SU-DHL-6 (cell line): ENCODE measurements around the gene SRRM3.

Source experiments
- H2AFZ ChIP-seq: fragments of 200-600 bp; sonication (generic); 2 replicates; pipeline ENCODE4 v1.6.1; 2014; ENCODE audit warnings: low read depth, mild to moderate bottlenecking, moderate library complexity, mixed read lengths, antibody characterized with exemption, low read length; ENCODE audit not compliant: severe bottlenecking
- H3F3A ChIP-seq: fragments of 200-600 bp; shearing (Covaris generic); 2 replicates; pipeline ENCODE4 v1.6.0; 2016; ENCODE audit warnings: antibody characterized with exemption, mild to moderate bottlenecking; ENCODE audit not compliant: insufficient read depth
- H3K27ac ChIP-seq: fragments of 200-600 bp; sonication (generic); 2 replicates; pipeline ENCODE4 v1.5.1; 2016; ENCODE audit warnings: low read depth, mild to moderate bottlenecking, low read length, moderate library complexity, mixed read lengths
- H3K27me3 ChIP-seq: fragments of 200-600 bp; sonication (generic), shearing (Covaris generic); 2 replicates; pipeline ENCODE4 v1.6.0; 2014; ENCODE audit warnings: mild to moderate bottlenecking, low read length
- H3K36me3 ChIP-seq: fragments of 200-600 bp; sonication (generic); 2 replicates; pipeline ENCODE4 v1.6.1; 2014; ENCODE audit warnings: mild to moderate bottlenecking, low read length, mixed read lengths
- H3K4me2 ChIP-seq: fragments of 300-600, 200-600 bp; shearing (Covaris generic), sonication (generic); 2 replicates; pipeline ENCODE4 v1.6.0; 2014; ENCODE audit warnings: low read length, low read depth, mild to moderate bottlenecking; ENCODE audit not compliant: poor library complexity, severe bottlenecking
- H3K4me3 ChIP-seq: fragments of 200-600 bp; sonication (generic); 2 replicates; pipeline ENCODE4 v1.5.1; 2014; ENCODE audit warnings: antibody characterized with exemption, low read length, mild to moderate bottlenecking, mixed read lengths; ENCODE audit not compliant: insufficient read depth, poor library complexity, severe bottlenecking
- H3K79me2 ChIP-seq: fragments of 200-600 bp; sonication (generic); 2 replicates; pipeline ENCODE4 v1.6.1; 2014; ENCODE audit warnings: mild to moderate bottlenecking, low read length, moderate library complexity; ENCODE audit not compliant: insufficient read depth
- H3K9ac ChIP-seq: fragments of 200-600 bp; sonication (generic); 2 replicates; pipeline ENCODE4 v1.7.0; 2014; ENCODE audit warnings: mild to moderate bottlenecking, low read length
- H3K9me2 ChIP-seq: fragments of 200-600 bp; sonication (generic); replicated peaks from 2 replicates; pipeline ENCODE4 v1.6.1; 2014; ENCODE audit warnings: low read length; ENCODE audit not compliant: insufficient read depth
- H3K9me3 ChIP-seq: fragments of 200-600 bp; sonication (generic); 2 replicates; pipeline ENCODE4 v1.6.1; 2014; ENCODE audit warnings: low read length, mixed read lengths; ENCODE audit not compliant: insufficient read depth
- H4K20me1 ChIP-seq: fragments of 200-600 bp; sonication (generic); 2 replicates; pipeline ENCODE4 v1.6.1; 2014; ENCODE audit warnings: low read depth, mild to moderate bottlenecking, antibody characterized with exemption, low read length, moderate library complexity, mixed read lengths
- EZH2phosphoT487 ChIP-seq: fragments of 200-600 bp; sonication (generic), shearing (Covaris generic); conservative IDR thresholded peaks from 2 replicates; pipeline ENCODE4 v1.6.1; 2018; ENCODE audit warnings: mild to moderate bottlenecking, antibody characterized with exemption, low read length, moderate library complexity, mixed read lengths
- TF ChIP-seq, protein P1 (sequence below): fragments of 200-600 bp; sonication (generic); IDR thresholded peaks from one replicate; pipeline ENCODE4 v1.5.1; 2017; ENCODE audit warnings: antibody characterized with exemption, mild to moderate bottlenecking, low read length, moderate library complexity; ENCODE audit not compliant: insufficient read depth, poor library complexity, severe bottlenecking

SRRM3 gene

DNA sequence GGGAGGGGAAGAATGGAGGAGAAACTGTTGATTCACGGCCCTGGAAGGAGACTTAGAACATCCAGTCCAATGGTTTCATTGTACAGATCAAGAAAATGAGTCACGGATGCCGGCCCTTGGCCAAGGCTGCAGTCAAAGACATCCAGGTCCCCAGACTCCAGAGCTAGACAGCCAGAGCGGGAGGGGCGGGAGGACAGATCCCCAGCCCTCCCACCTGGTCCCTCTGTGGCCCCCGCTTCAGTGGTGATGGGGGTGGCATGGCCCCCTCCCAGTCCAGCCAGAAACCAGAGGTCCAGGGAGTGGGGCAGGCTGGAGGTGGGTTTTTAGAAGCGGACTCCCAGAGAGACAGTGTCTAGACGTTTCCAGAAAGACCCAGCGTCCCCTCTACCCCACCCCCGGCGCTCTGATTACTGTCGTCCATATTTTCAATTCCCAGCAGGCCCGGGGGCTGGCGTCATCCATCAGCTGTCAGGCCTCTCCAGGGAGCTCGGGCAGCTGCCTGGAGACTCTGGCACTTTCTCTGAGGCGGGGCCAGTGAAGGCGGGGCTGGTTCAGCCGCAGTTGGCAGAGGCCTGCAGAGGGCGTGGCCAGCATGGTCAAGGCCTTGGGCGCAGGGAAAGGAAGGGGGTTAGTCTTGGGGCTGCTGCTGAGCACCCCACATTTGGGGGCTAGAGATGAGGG is 92.8 kb downstream of the SRRM3 start:
- Histone ChIP-seq H3K4me2 (no peak overlapping the region), H3K79me2 (no peaks in the 10 kb centered on the region), H3K9ac (no peak overlapping the region), H3K27ac (no peak overlapping the region), H3K4me3 (no peak overlapping the region), H3K36me3 (no peaks in the 10 kb centered on the region), H3K9me3 (no peaks in the 10 kb centered on the region), H3F3A (no peaks in the 10 kb centered on the region), H4K20me1 (no peaks in the 10 kb centered on the region), H3K9me2 (no peaks in the 10 kb centered on the region), H2AFZ (no peak overlapping the region), H3K27me3 (no peaks in the 10 kb centered on the region)
- no peak for TF ChIP-seq EZH2phosphoT487
- TF ChIP-seq, protein P1, sequence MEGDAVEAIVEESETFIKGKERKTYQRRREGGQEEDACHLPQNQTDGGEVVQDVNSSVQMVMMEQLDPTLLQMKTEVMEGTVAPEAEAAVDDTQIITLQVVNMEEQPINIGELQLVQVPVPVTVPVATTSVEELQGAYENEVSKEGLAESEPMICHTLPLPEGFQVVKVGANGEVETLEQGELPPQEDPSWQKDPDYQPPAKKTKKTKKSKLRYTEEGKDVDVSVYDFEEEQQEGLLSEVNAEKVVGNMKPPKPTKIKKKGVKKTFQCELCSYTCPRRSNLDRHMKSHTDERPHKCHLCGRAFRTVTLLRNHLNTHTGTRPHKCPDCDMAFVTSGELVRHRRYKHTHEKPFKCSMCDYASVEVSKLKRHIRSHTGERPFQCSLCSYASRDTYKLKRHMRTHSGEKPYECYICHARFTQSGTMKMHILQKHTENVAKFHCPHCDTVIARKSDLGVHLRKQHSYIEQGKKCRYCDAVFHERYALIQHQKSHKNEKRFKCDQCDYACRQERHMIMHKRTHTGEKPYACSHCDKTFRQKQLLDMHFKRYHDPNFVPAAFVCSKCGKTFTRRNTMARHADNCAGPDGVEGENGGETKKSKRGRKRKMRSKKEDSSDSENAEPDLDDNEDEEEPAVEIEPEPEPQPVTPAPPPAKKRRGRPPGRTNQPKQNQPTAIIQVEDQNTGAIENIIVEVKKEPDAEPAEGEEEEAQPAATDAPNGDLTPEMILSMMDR: no peak

DNA sequence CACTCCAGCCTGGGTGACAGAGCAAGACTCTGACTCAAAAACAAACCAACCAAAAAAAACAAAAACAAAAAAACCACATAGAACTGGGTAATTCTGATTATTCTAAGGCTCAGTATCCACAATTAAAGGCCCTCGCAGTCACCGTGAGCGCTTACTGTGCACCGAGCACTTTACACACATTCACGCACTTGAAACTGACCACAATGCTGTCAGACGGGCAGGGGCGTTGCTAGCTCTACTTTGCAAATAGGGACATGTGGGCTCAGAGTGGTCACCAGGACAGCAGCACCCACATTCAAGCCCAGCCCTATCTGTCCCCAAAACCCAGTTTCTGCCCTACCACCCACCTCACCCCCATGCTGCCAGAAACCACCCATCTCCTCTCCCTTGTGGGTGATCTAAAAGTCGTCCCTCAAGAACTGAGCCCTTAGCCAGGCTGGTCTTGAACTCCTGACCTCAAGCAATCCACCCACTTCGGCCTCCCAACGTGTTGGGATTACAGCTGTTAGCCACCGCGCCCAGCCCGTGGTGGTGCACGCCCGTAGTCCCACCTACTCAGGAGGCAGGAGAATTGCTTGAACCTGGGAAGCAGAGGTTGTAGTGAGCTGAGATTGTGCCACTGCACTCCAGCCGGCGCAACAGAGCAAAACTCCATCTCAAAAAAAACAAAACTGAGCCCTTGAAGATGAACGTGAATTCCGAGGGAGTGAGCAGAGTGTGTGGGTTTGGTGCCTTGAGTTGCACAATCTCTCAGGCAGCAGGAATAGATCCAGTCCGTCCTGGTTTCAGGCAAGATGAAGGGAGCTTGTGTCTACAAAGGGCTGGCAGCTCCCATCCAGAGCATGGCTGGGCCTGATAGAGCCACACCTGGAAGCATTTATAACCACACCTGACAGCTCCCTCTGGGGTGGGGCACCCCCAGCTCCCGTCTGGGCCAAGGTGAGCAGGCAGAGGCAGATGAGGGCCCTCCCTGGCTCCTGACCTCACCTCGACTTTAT is 95.3 kb downstream of the SRRM3 start:
- Histone ChIP-seq H3F3A (no peaks in the 10 kb centered on the region), H3K27ac (no peak overlapping the region), H4K20me1 (no peaks in the 10 kb centered on the region), H3K9me2 (no peaks in the 10 kb centered on the region), H3K36me3 (no peaks in the 10 kb centered on the region), H3K9ac (no peak overlapping the region), H3K9me3 (no peaks in the 10 kb centered on the region), H2AFZ (no peak overlapping the region), H3K4me2 (no peak overlapping the region), H3K27me3 (no peaks in the 10 kb centered on the region), H3K79me2 (no peaks in the 10 kb centered on the region), H3K4me3 (no peak overlapping the region)
- TF ChIP-seq EZH2phosphoT487: no peak
- TF ChIP-seq, protein P1: no peak

DNA sequence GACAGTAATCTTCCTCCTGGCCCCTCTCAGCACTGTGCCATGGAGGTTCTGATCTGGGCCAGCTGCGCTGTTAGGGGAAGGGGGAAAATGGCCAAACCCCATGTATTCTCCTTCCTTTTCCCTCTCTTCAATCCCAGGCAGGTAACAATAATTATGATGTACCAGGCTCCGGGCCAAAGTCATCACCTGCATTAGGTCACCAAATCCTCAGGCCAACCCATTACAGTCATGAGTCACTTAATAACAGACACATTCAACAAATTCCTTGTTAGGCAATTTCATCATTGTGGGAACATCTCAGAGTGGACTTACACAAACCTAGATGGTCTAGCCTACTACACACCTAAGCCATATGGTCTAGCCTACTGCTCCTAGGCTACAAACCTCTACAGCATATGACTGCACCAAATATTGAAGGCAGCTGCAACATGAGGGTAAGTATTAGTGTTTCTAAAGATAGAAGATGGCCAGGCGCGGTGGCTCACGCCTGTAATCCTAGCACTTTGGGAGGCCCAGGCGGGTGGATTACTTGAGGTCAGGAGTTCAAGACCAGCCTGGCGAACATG is 98.6 kb downstream of the SRRM3 start:
- Histone ChIP-seq H3K79me2 (no peaks in the 10 kb centered on the region), H4K20me1 (no peaks in the 10 kb centered on the region), H3K36me3 (no peaks in the 10 kb centered on the region), H2AFZ (no peak overlapping the region), H3F3A (peaks cover 7% of the 10 kb centered on the region; the same call in 1 of the 2 replicates), H3K4me2 (no peak overlapping the region), H3K27me3 (no peaks in the 10 kb centered on the region), H3K4me3 (no peak overlapping the region), H3K9me2 (no peaks in the 10 kb centered on the region), H3K9me3 (no peaks in the 10 kb centered on the region), H3K9ac (no peak overlapping the region), H3K27ac (no peak overlapping the region)
- TF ChIP-seq, protein P1: no peak
- no peak for TF ChIP-seq EZH2phosphoT487
